Heart right ventricle (tissue), 16 donors: ENCODE measurements around the gene ANKRD13D. TPM values are rescaled to one million over a fixed set of nuclear protein-coding genes. Genes with fewer than 3 reads are reported as not detected.
A peak's percentile ranks its signal among the peaks of the same experiment; 100 is the strongest.

Source experiments
- ATAC-seq, 8 donors: fragments of 200-7000 bp; cut with Tn5 transposase; one replicate each; pipeline ENCODE4 v1.9.1; 2020; ENCODE audit warnings: mild to moderate bottlenecking in 8 of 8, moderate library complexity in 8 of 8, moderate number of reproducible peaks in 1 of 8
- DNase-seq, 2 donors: peaks; one replicate each; pipeline ENCODE4 v3.0.0-alpha.2; 2020
- H3K27ac ChIP-seq, 10 donors: fragments of 200-600 bp; sonication (generic) in 2 of 10; one replicate each; pipeline versions ENCODE4 v1.5.0 to v1.8.0; 2020 to 2022; ENCODE audit warnings: mild to moderate bottlenecking in 3 of 10
- H3K27me3 ChIP-seq, 7 donors: fragments of 200-600 bp; one replicate each; pipeline ENCODE4 v1.8.0; 2021 to 2022; ENCODE audit warnings: mild to moderate bottlenecking in 2 of 7
- H3K36me3 ChIP-seq, 9 donors: fragments of 200-600 bp; sonication (generic) in 1 of 9; one replicate each; pipeline versions ENCODE4 v1.5.0 to v1.8.0; 2020 to 2022; ENCODE audit warnings: mild to moderate bottlenecking in 2 of 9
- H3K4me1 ChIP-seq, 9 donors: fragments of 200-600 bp; sonication (generic) in 1 of 9; one replicate each; pipeline versions ENCODE4 v1.5.0 to v1.8.0; 2020 to 2022; ENCODE audit warnings: mild to moderate bottlenecking in 4 of 9
- H3K4me3 ChIP-seq, 10 donors: fragments of 200-600 bp; sonication (generic) in 2 of 10; one replicate each; pipeline versions ENCODE4 v1.5.0 to v1.8.0; 2020 to 2022; ENCODE audit warnings: mild to moderate bottlenecking in 7 of 10, moderate library complexity in 2 of 10
- H3K9me3 ChIP-seq, 11 donors: fragments of 200-600 bp in 10 of 11; sonication (generic) in 2 of 11; one replicate each; pipeline versions ENCODE4 v1.5.0 to v1.8.0; 2013 to 2022; ENCODE audit warnings: mild to moderate bottlenecking in 2 of 11, control low read depth in 1 of 11, moderate library complexity in 1 of 11
- WGBS, 2 donors: extraction: QIAGEN DNeasy Blood & Tissue Kit; methylation state at CpG; one replicate each; pipeline ENCODE4 v1.1.7; 2013; ENCODE audit warnings: inconsistent platforms in 1 of 2; 5-methylcytosine and 5-hydroxymethylcytosine counted together
- intact Hi-C, 10 donors: fragments of 100-400 bp; cut with DNase I; formaldehyde crosslinking; loops; one replicate each; pipeline versions ENCODE4 v1.11.1 to v1.14.2; 2022
- polyA plus RNA-seq, 2 donors: library from polyadenylated mRNA; stranded (reverse); fragments of 200-250 nt; gene quantifications; one replicate each; pipeline ENCODE4 v1.2.3, GENCODE V29; 2013
- total RNA-seq, 10 donors: library from RNA; stranded (reverse); fragmentation: NEBNext Ultra II Directional in 3 of 10; extraction: Animal tissue kit (Norgen Biotek cat#: 25700) in 3 of 10; gene quantifications; one replicate each; pipeline versions ENCODE4 v1.2.1 to v1.2.4, GENCODE V29; 2021 to 2023
- TF ChIP-seq, protein P1 (sequence below), 9 donors: fragments of 200-600 bp; sonication (generic) in 2 of 9; IDR thresholded peaks; one replicate each; pipeline versions ENCODE4 v1.5.0 to v1.8.0; 2021 to 2022; ENCODE audit warnings: antibody characterized with exemption in 9 of 9, mild to moderate bottlenecking in 5 of 9, moderate library complexity in 1 of 9
- donor health status: Arrhythmogenic right ventricular cardiomyopathy.
- donor health status: ischemic (EF 13 %, LVEDD 7.1; RV severe dilation, severe dysfunction).
- donor health status: healthy with polysubstance abuse.
- donor health status: DM: no; HTN: yes; CAD: no.
- donor health status: DM: no; HTN: no; CAD: no.
- donor health status: ischemic (EF 25% LVEDD 6.9; RV normal size, moderate dysfunction).
- donor health status: ischemic (EF 25% LVEDD 5.7; RV mildly dilated, moderate dysfunction).
- donor health status: healthy.
- donor health status: DM: yes; HTN: yes; CAD: no.
- donor health status: Ischemic cardiomyopathy.
- donor health status: ischemic (EF 35%, LVEDD 5.7; RV mildly dilated, moderate dysfunction).
- donor health status: nonischemic (EF 11% LVEDD 7.7; RV severe dilation, severe dysfunction).
- donor health status: DM: yes; HTN: yes; CAD: no.
- donor health status: PGD.
- donor health status: ischemic (EF 29% LVEDD 5.4; RV normal size, mild dysfunction).
- donor health status: nonischemic (EF 23%, LVEDD 6.1; RV moderate dilation, normal function).

Gene ANKRD13D
- total and polyA plus RNA-seq, 12 donors = 7.9 to 39.4 (median 13.3) TPM

GRCh38 chr11:67261946-67262681, 27.0 kb upstream of the ANKRD13D start:
- no peak for ATAC-seq

GRCh38 chr11:67262731-67263675, 26.1 kb upstream of the ANKRD13D start:
- H3K27ac ChIP-seq = peak overlapping the region in 7 of 10 donors; percentile 19 to 74 (median 29)
- ATAC-seq (peak; percentile 49 to 82 (median 71)), DNase-seq (peak; percentile 83 to 87)
- no peaks in the 10 kb centered on the region for H3K27me3 ChIP-seq
- TF ChIP-seq, protein P1, sequence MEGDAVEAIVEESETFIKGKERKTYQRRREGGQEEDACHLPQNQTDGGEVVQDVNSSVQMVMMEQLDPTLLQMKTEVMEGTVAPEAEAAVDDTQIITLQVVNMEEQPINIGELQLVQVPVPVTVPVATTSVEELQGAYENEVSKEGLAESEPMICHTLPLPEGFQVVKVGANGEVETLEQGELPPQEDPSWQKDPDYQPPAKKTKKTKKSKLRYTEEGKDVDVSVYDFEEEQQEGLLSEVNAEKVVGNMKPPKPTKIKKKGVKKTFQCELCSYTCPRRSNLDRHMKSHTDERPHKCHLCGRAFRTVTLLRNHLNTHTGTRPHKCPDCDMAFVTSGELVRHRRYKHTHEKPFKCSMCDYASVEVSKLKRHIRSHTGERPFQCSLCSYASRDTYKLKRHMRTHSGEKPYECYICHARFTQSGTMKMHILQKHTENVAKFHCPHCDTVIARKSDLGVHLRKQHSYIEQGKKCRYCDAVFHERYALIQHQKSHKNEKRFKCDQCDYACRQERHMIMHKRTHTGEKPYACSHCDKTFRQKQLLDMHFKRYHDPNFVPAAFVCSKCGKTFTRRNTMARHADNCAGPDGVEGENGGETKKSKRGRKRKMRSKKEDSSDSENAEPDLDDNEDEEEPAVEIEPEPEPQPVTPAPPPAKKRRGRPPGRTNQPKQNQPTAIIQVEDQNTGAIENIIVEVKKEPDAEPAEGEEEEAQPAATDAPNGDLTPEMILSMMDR (IDR thresholded peaks at IDR 0.05) = peak; percentile 66 to 89 (median 83)
- intact Hi-C loops = loop anchor here in 4 of 10 donors (1.0 to 10.0 kb wide), 5 partner anchors 54 to 122 kb away; no protein-coding TSS in a partner anchor
- H3K4me1 ChIP-seq = peaks cover 7 to 48% (median 38%) of the 10 kb centered on the region in 9 donors
- peaks cover 0 to 7% (median 0%) of the 10 kb centered on the region in 9 donors for H3K36me3 ChIP-seq
- H3K4me3 ChIP-seq = peak overlapping the region in 4 of 10 donors; percentile 1 to 11 (median 2)
- H3K9me3 ChIP-seq = no peaks in the 10 kb centered on the region
- 50 to 52% methylated on average over 22 of the region's 22 CpGs for WGBS, 2 donors

More at GRCh38 chr11:67261946-67262681, 27.0 kb upstream of the ANKRD13D start:
- Histone ChIP-seq H3K4me1 (peaks cover 0 to 47% (median 29%) of the 10 kb centered on the region in 9 donors), H3K4me3 (peak overlapping the region in 5 of 10 donors; percentile 43 to 54 (median 47)), H3K36me3 (peaks cover 0 to 10% (median 0%) of the 10 kb centered on the region in 9 donors), H3K9me3 (no peaks in the 10 kb centered on the region), H3K27ac (peak overlapping the region in 1 of 10 donors; percentile 74), H3K27me3 (no peaks in the 10 kb centered on the region)
- peak in 1 of 2 donors; percentile 21 for DNase-seq
- TF ChIP-seq, protein P1 (IDR thresholded peaks at IDR 0.05) = no peak
- 56 to 57% methylated on average over 18 of the region's 18 CpGs for WGBS, 2 donors
- intact Hi-C loops = loop anchor here in 4 of 10 donors (1.0 to 10.0 kb wide), 5 partner anchors 55 to 123 kb away; no protein-coding TSS in a partner anchor

GRCh38 chr11:67264260-67264659, 24.8 kb upstream of the ANKRD13D start:
- intact Hi-C loops = loop anchor here in 3 of 10 donors (2.0 to 10.0 kb wide), 3 partner anchors 53 to 121 kb away; no protein-coding TSS in a partner anchor
- TF ChIP-seq, protein P1 (IDR thresholded peaks at IDR 0.05) = no peak
- no peak for ATAC-seq
- no peak overlapping the region for H3K4me3 ChIP-seq
- WGBS, 2 donors = 97 to 98% methylated on average over 5 of the region's 5 CpGs
- DNase-seq = no peak
- peaks cover 15 to 61% (median 50%) of the 10 kb centered on the region in 9 donors for H3K4me1 ChIP-seq
- H3K27me3 ChIP-seq = no peaks in the 10 kb centered on the region
- H3K36me3 ChIP-seq = peaks cover 0 to 18% (median 0%) of the 10 kb centered on the region in 9 donors
- H3K27ac ChIP-seq = no peak overlapping the region
- H3K9me3 ChIP-seq = no peaks in the 10 kb centered on the region
